T-helper 9 cell (primary cell): ENCODE data around the gene USB1.
"Not testable (repeated sequence)": the region's sequence is repeated elsewhere in the genome, so short reads cannot be mapped to it uniquely, and the experiment has no call there.

Source experiments
- DNase-seq: peaks from one replicate; pipeline ENCODE4 v3.0.0-alpha.2; 2020

USB1 gene

GRCh38 chr16:57970319-57970718 lies 30.9 kb upstream of the USB1 start:
- DNase-seq: no peak

GRCh38 chr16:57970970-57971369 lies 30.2 kb upstream of the USB1 start, which contains the start of gene CNGB1:
Gene CNGB1 (minus strand): TSS chr16:57971128. CDS start chr16:57967286, 3,842 bp downstream.
- no peak for DNase-seq

GRCh38 chr16:57971848-57972247 lies 29.4 kb upstream of the USB1 start:
- DNase-seq: no peak

GRCh38 chr16:57972306-57972705 lies 28.9 kb upstream of the USB1 start:
- DNase-seq: no peak

- DNase-seq: no peak
Measured at GRCh38 chr16:57976331-57976796, 24.8 kb upstream of the USB1 start.

- no peak for DNase-seq
Measured at GRCh38 chr16:57977418-57978069, 23.7 kb upstream of the USB1 start.

GRCh38 chr16:57978070-57978465 lies 23.1 kb upstream of the USB1 start:
- DNase-seq: not testable (repeated sequence)

- no peak for DNase-seq
Measured at GRCh38 chr16:57979006-57979585, 22.1 kb upstream of the USB1 start.

- DNase-seq: no peak
Measured at GRCh38 chr16:57981636-57982035, 19.6 kb upstream of the USB1 start.

GRCh38 chr16:57982385-57982784 lies 18.8 kb upstream of the USB1 start:
- DNase-seq: no peak

- DNase-seq: peak; percentile 92
Measured at GRCh38 chr16:57984443-57985203, 16.6 kb upstream of the USB1 start.

- no peak for DNase-seq
Measured at GRCh38 chr16:57985204-57986181, 15.7 kb upstream of the USB1 start.

- no peak for DNase-seq
Measured at GRCh38 chr16:57986196-57986595, 15.0 kb upstream of the USB1 start.

GRCh38 chr16:57987441-57988177 lies 13.6 kb upstream of the USB1 start:
- DNase-seq: no peak

- DNase-seq: no peak
Measured at GRCh38 chr16:57988929-57989328, 12.3 kb upstream of the USB1 start.

GRCh38 chr16:57991551-57992059 lies 9.6 kb upstream of the USB1 start:
- no peak for DNase-seq

- no peak for DNase-seq
Measured at GRCh38 chr16:57992084-57992483, 9.1 kb upstream of the USB1 start.

GRCh38 chr16:57993438-57993837 lies 7.8 kb upstream of the USB1 start:
- no peak for DNase-seq

GRCh38 chr16:57993897-57994296 lies 7.3 kb upstream of the USB1 start:
- DNase-seq: no peak

- no peak for DNase-seq
Measured at GRCh38 chr16:57994361-57994760, 6.8 kb upstream of the USB1 start.

GRCh38 chr16:57994778-57995177 lies 6.4 kb upstream of the USB1 start:
- peak; percentile 31 for DNase-seq
